Activated CD4-positive, alpha-beta T cell treated with anti-CD3 and anti-CD28 coated beads, Interleukin-2, amount 50 U/mL, for 48 hours (primary cell): ENCODE measurements around the gene GRIN2A.

Source experiments
- DNase-seq, 2 experiments: peaks; one replicate each; pipeline ENCODE4 v3.0.0-alpha.2; 2020

The GRIN2A gene

GRCh38 chr16:9846362-9847099 lies 335.7 kb downstream of the GRIN2A start:
- DNase-seq: no peak

GRCh38 chr16:9845661-9846361 lies 336.4 kb downstream of the GRIN2A start:
- no peak for DNase-seq

- DNase-seq: no peak
Measured at GRCh38 chr16:9844361-9844760, 337.9 kb downstream of the GRIN2A start.

GRCh38 chr16:9843424-9844018 lies 338.7 kb downstream of the GRIN2A start:
- no peak for DNase-seq

GRCh38 chr16:9840761-9841665 lies 341.2 kb downstream of the GRIN2A start:
- DNase-seq: no peak

- no peak for DNase-seq
Measured at GRCh38 chr16:9837481-9837880, 344.7 kb downstream of the GRIN2A start.

GRCh38 chr16:9836118-9836736 lies 346.0 kb downstream of the GRIN2A start:
- DNase-seq: no peak

GRCh38 chr16:9827062-9827752 lies 355.0 kb downstream of the GRIN2A start:
- no peak for DNase-seq

- no peak for DNase-seq
Measured at GRCh38 chr16:9826656-9827055, 355.6 kb downstream of the GRIN2A start.

- DNase-seq: no peak
Measured at GRCh38 chr16:9824200-9825068, 357.8 kb downstream of the GRIN2A start.

- DNase-seq: no peak
Measured at GRCh38 chr16:9823510-9823909, 358.7 kb downstream of the GRIN2A start.

GRCh38 chr16:9821970-9822369 lies 360.3 kb downstream of the GRIN2A start:
- DNase-seq: no peak

- no peak for DNase-seq
Measured at GRCh38 chr16:9821331-9821730, 360.9 kb downstream of the GRIN2A start.

GRCh38 chr16:9820476-9821246 lies 361.6 kb downstream of the GRIN2A start:
- DNase-seq: no peak

GRCh38 chr16:9818702-9819101 lies 363.5 kb downstream of the GRIN2A start:
- no peak for DNase-seq

GRCh38 chr16:9817586-9817985 lies 364.6 kb downstream of the GRIN2A start:
- DNase-seq: no peak

- DNase-seq: no peak
Measured at GRCh38 chr16:9816644-9817043, 365.6 kb downstream of the GRIN2A start.

- no peak for DNase-seq
Measured at GRCh38 chr16:9813665-9814064, 368.6 kb downstream of the GRIN2A start.

- DNase-seq: no peak
Measured at GRCh38 chr16:9808210-9808609, 374.0 kb downstream of the GRIN2A start.

GRCh38 chr16:9807302-9807701 lies 374.9 kb downstream of the GRIN2A start:
- no peak for DNase-seq
